ENCODE results near the gene NOTUM. TPM values are rescaled to one million over a fixed set of nuclear protein-coding genes. Genes with fewer than 3 reads are reported as not detected.

NOTUM gene
- total and polyA plus RNA-seq, 4 experiments from 2014 or later: not detected

DNA sequence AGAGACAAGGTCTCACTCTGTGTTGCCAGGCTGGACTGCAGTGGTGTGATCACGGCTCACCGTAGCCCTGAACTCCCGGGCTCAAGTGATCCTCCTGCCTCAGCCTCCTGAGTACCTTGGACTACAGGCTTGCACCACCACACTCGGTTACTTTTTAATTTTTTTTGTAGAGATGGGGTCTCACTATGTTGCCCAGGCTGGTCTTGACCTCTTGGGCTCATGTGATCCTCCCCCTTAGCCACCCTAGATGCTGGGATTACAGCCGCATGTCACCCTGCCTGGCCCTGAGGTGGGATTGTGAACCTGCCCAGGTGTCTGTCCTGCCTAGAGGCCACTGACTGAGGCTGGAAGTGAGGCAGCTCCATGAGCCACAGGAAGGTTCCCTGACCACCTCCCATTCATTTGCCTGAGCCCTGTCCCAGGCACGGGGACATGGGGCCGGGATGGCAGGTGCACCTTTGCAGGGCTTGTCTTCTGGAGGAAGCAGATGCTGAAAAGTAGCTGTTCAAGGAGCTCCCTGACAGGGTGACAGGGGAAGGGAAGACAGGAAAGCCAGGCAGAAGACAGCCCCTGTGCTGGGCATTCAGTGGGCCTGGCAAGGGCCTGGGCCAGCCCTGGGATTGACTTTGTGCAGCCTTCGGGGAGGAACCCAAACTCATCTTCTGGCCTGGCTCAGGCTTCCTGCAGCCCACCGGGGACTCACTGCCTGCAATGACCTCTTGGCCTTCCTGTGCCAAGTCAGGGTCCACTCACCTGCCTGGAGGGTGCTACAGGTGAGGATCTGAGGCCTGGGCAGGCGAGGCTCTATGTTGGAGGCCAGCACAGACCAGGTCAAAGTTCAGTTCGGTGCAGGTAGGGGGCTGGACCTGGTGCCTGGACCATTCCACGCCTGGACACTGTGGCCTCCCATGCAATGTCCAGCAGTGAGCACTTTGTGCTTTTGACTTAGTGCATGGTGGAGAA lies 8.1 kb upstream of the NOTUM start:
- Mint-ChIP-seq H3K36me3 (no peaks in the 10 kb centered on the region), H3K27me3 (no peaks in the 10 kb centered on the region), H3K9me3 (no peaks in the 10 kb centered on the region), H3K27ac (peak overlapping the region in 3 of 7 donors; percentile 2 to 77 (median 47)), H3K4me3 (no peak overlapping the region), H3K4me1 (peaks cover 3 to 20% (median 7%) of the 10 kb centered on the region in 4 donors)
- Histone ChIP-seq H3K27me3 (ENCODE audit: insufficient read depth, low read length) (no peaks in the 10 kb centered on the region), H3K36me3 (ENCODE audit: insufficient read depth, low read length) (no peaks in the 10 kb centered on the region), H3K9me3 (ENCODE audit: control insufficient read depth in 1 of 2, low read length in 2 of 2) (no peaks in the 10 kb centered on the region), H3K4me1 (ENCODE audit: insufficient read depth, low read length) (peaks cover 22% of the 10 kb centered on the region), H3K27ac (ENCODE audit: low read depth, low read length) (no peak overlapping the region), H3K4me3 (ENCODE audit: low read length in 2 of 2) (no peak overlapping the region)
- peak in 1 of 5 donors; percentile 4 for DNase-seq
- CTCF ChIA-PET (ENCODE audit: partially characterized antibody): interaction anchor here (1.3 to 3.1 kb wide), 4 partner anchors 8 to 53 kb away, joined by 4 to 13 read pairs (median 10); partner anchors contain the start of genes ASPSCR1, CENPX and LRRC45
- POLR2A ChIA-PET (ENCODE audit: partially characterized antibody): interaction anchor here (0.6 to 4.3 kb wide), 4 partner anchors 9 to 137 kb away, joined by 3 to 54 read pairs (median 14); partner anchors contain the start of genes ASPSCR1, CENPX and LRRC45
- intact Hi-C loops (cut with micrococcal nuclease): loop anchor here (1.0 kb wide), 1 partner anchor 8 kb away; the partner anchor contains the start of gene ASPSCR1

GRCh38 chr17:81968396-81968745 lies 7.4 kb upstream of the NOTUM start:
- no peaks in the 10 kb centered on the region for H3K36me3 Mint-ChIP-seq
- ChIA-PET CTCF (ENCODE audit: partially characterized antibody) (interaction anchor here (1.3 to 3.1 kb wide), 5 partner anchors 8 to 187 kb away, joined by 3 to 13 read pairs (median 7); partner anchors contain the start of genes ASPSCR1, CENPX and LRRC45), POLR2A (ENCODE audit: partially characterized antibody) (interaction anchor here (0.6 to 4.3 kb wide), 10 partner anchors 9 to 330 kb away, joined by 3 to 54 read pairs (median 6); partner anchors contain the start of genes ASPSCR1, CENPX, DCXR and LRRC45)
- H3K9me3 ChIP-seq (ENCODE audit: control insufficient read depth in 1 of 2, low read length in 2 of 2): no peaks in the 10 kb centered on the region
- H3K36me3 ChIP-seq (ENCODE audit: insufficient read depth, low read length): no peaks in the 10 kb centered on the region
- peaks cover 22% of the 10 kb centered on the region for H3K4me1 ChIP-seq (ENCODE audit: insufficient read depth, low read length)
- peaks cover 3 to 20% (median 7%) of the 10 kb centered on the region in 4 donors for H3K4me1 Mint-ChIP-seq
- no peaks in the 10 kb centered on the region for H3K27me3 ChIP-seq (ENCODE audit: insufficient read depth, low read length)
- peaks cover 0 to 3% of the 10 kb centered on the region in 2 donors for H3K27me3 Mint-ChIP-seq
- H3K27ac Mint-ChIP-seq: peak overlapping the region in 5 of 7 donors; percentile 77 to 93 (median 89)
- intact Hi-C loops (cut with micrococcal nuclease): loop anchor here (1.0 kb wide), 1 partner anchor 9 kb away; the partner anchor contains the start of gene ASPSCR1
- H3K4me3 Mint-ChIP-seq: peak overlapping the region in 7 of 8 donors; percentile 55 to 79 (median 66)
- DNase-seq: no peak
- no peaks in the 10 kb centered on the region for H3K9me3 Mint-ChIP-seq
- H3K27ac ChIP-seq (ENCODE audit: low read depth, low read length): no peak overlapping the region
- H3K4me3 ChIP-seq (ENCODE audit: low read length in 2 of 2): no peak overlapping the region

GRCh38 chr17:81967533-81968395 lies 6.8 kb upstream of the NOTUM start:
- peak overlapping the region in 1 of 2 donors; percentile 46 for H3K4me3 ChIP-seq (ENCODE audit: low read length in 2 of 2)
- Mint-ChIP-seq H3K36me3 (no peaks in the 10 kb centered on the region), H3K27ac (peak overlapping the region in 6 of 7 donors; percentile 66 to 93 (median 84)), H3K27me3 (peaks cover 0 to 3% of the 10 kb centered on the region in 2 donors), H3K4me3 (peak overlapping the region; percentile 55 to 79 (median 66)), H3K9me3 (no peaks in the 10 kb centered on the region), H3K4me1 (peaks cover 3 to 20% (median 7%) of the 10 kb centered on the region in 4 donors)
- no peaks in the 10 kb centered on the region for H3K36me3 ChIP-seq (ENCODE audit: insufficient read depth, low read length)
- intact Hi-C loops (cut with micrococcal nuclease): loop anchor here (1.0 kb wide), 1 partner anchor 10 kb away; the partner anchor contains the start of gene ASPSCR1
- ChIA-PET POLR2A (ENCODE audit: partially characterized antibody) (interaction anchor here (0.7 to 4.3 kb wide), 13 partner anchors 8 to 331 kb away, joined by 3 to 54 read pairs (median 5); partner anchors contain the start of genes ARHGDIA, ASPSCR1, CENPX and DCXR), CTCF (ENCODE audit: partially characterized antibody) (interaction anchor here (0.9 to 3.1 kb wide), 6 partner anchors 8 to 187 kb away, joined by 3 to 13 read pairs (median 6); partner anchors contain the start of genes ASPSCR1, CENPX, DCXR and LRRC45)
- DNase-seq: peak; percentile 85 to 92 (median 86)
- peaks cover 22% of the 10 kb centered on the region for H3K4me1 ChIP-seq (ENCODE audit: insufficient read depth, low read length)
- H3K27ac ChIP-seq (ENCODE audit: low read depth, low read length): peak overlapping the region; percentile 39
- no peaks in the 10 kb centered on the region for H3K9me3 ChIP-seq (ENCODE audit: control insufficient read depth in 1 of 2, low read length in 2 of 2)
- H3K27me3 ChIP-seq (ENCODE audit: insufficient read depth, low read length): peaks cover 1% of the 10 kb centered on the region

DNA sequence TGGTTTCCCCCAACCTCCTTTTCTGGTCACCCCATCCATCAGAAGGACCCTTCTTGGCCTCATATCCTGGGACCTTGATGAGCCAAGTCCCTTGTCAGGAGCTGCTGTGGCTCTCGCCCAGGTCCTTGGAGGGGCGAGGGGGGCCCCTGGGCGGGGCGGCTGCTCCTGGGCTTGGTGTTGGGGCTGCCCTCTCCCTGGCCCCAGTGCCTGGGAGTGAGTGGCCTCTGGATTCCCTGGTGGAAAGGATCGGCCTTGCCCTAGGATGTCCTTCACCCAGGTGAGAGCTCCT lies 6.2 kb upstream of the NOTUM start:
- H3K27me3 ChIP-seq (ENCODE audit: insufficient read depth, low read length): peaks cover 7% of the 10 kb centered on the region
- Mint-ChIP-seq H3K4me3 (peak overlapping the region in 1 of 8 donors; percentile 30), H3K4me1 (peaks cover 3 to 20% (median 7%) of the 10 kb centered on the region in 4 donors), H3K27ac (peak overlapping the region in 2 of 7 donors; percentile 61 to 77), H3K27me3 (peaks cover 1 to 3% of the 10 kb centered on the region in 2 donors), H3K9me3 (peaks cover 0 to 2% (median 0%) of the 10 kb centered on the region in 8 donors), H3K36me3 (no peaks in the 10 kb centered on the region)
- H3K4me3 ChIP-seq (ENCODE audit: low read length in 2 of 2): peak overlapping the region in 1 of 2 donors; percentile 46
- peaks cover 22% of the 10 kb centered on the region for H3K4me1 ChIP-seq (ENCODE audit: insufficient read depth, low read length)
- peak overlapping the region; percentile 39 for H3K27ac ChIP-seq (ENCODE audit: low read depth, low read length)
- ChIA-PET CTCF (ENCODE audit: partially characterized antibody) (interaction anchor here (0.9 to 3.1 kb wide), 5 partner anchors 8 to 188 kb away, joined by 3 to 13 read pairs (median 7); partner anchors contain the start of genes CENPX, DCXR and LRRC45), POLR2A (ENCODE audit: partially characterized antibody) (interaction anchor here (0.7 to 4.3 kb wide), 12 partner anchors 8 to 331 kb away, joined by 3 to 54 read pairs (median 6); partner anchors contain the start of genes ARHGDIA, ASPSCR1, CENPX and DCXR)
- no peak for DNase-seq
- intact Hi-C loops (cut with micrococcal nuclease): no loop called here
- no peaks in the 10 kb centered on the region for H3K36me3 ChIP-seq (ENCODE audit: insufficient read depth, low read length)
- no peaks in the 10 kb centered on the region for H3K9me3 ChIP-seq (ENCODE audit: control insufficient read depth in 1 of 2, low read length in 2 of 2)

- Mint-ChIP-seq H3K9me3 (peaks cover 0 to 2% (median 0%) of the 10 kb centered on the region in 8 donors), H3K4me3 (peak overlapping the region in 2 of 8 donors; percentile 25 to 30), H3K36me3 (no peaks in the 10 kb centered on the region), H3K27ac (peak overlapping the region in 1 of 7 donors; percentile 35), H3K27me3 (peaks cover 1 to 3% of the 10 kb centered on the region in 2 donors), H3K4me1 (peaks cover 3 to 20% (median 7%) of the 10 kb centered on the region in 4 donors)
- ChIA-PET CTCF (ENCODE audit: partially characterized antibody) (interaction anchor here (0.9 to 3.1 kb wide), 5 partner anchors 7 to 330 kb away, joined by 3 to 13 read pairs (median 7); partner anchors contain the start of genes CENPX, DCXR and LRRC45), POLR2A (ENCODE audit: partially characterized antibody) (interaction anchor here (0.7 to 4.3 kb wide), 8 partner anchors 11 to 96 kb away, joined by 3 to 54 read pairs (median 6); partner anchors contain the start of genes ARHGDIA, ASPSCR1, CENPX and DCXR)
- DNase-seq: no peak
- no peak overlapping the region for H3K27ac ChIP-seq (ENCODE audit: low read depth, low read length)
- no peaks in the 10 kb centered on the region for H3K9me3 ChIP-seq (ENCODE audit: control insufficient read depth in 1 of 2, low read length in 2 of 2)
- H3K27me3 ChIP-seq (ENCODE audit: insufficient read depth, low read length): peaks cover 9% of the 10 kb centered on the region
- no peaks in the 10 kb centered on the region for H3K36me3 ChIP-seq (ENCODE audit: insufficient read depth, low read length)
- intact Hi-C loops (cut with micrococcal nuclease): no loop called here
- H3K4me1 ChIP-seq (ENCODE audit: insufficient read depth, low read length): peaks cover 22% of the 10 kb centered on the region
- H3K4me3 ChIP-seq (ENCODE audit: low read length in 2 of 2): no peak overlapping the region
Observed at GRCh38 chr17:81966343-81967243, 5.6 kb upstream of the NOTUM start.

Measured in CD4-positive, alpha-beta memory T cell (primary cell).